Activated CD8-positive, alpha-beta T cell treated with anti-CD3 and anti-CD28 coated beads, Interleukin-2, amount 10 ng/mL, durations not matched to agents 7 days and 5 days (primary cell): Measurements from ENCODE around the gene ADCY7. TPM values are rescaled to one million over a fixed set of nuclear protein-coding genes. Genes with fewer than 3 reads are reported as not detected.

ENCODE experiments used
- ATAC-seq: fragments of 150-1000 bp; cut with Tn5 transposase; one replicate; pipeline ENCODE4 v1.10.0; 2021; ENCODE audit warnings: moderate library complexity
- CTCF ChIA-PET: fragments of 350-600 bp; sonication (Branson Sonifier 250); formaldehyde crosslinking; loops from one replicate; lab custom pipeline; 2021; ENCODE audit warnings: antibody characterized with exemption; lab: Charles Lee
- POLR2A ChIA-PET: fragments of 350-600 bp; sonication (Branson Sonifier 250); formaldehyde crosslinking; loops from one replicate; lab custom pipeline; 2021; ENCODE audit warnings: antibody characterized with exemption; lab: Charles Lee
- DNase-seq: peaks from one replicate; pipeline ENCODE4 v3.0.0-alpha.2; 2020
- H3K27ac Mint-ChIP-seq: one replicate; pipeline ENCODE4 v1.8.0; 2021; ENCODE audit warnings: mild to moderate bottlenecking, mixed read lengths
- H3K27me3 Mint-ChIP-seq: one replicate; pipeline ENCODE4 v1.8.0; 2021; ENCODE audit warnings: low read depth, mixed read lengths
- H3K36me3 Mint-ChIP-seq: one replicate; pipeline ENCODE4 v1.8.0; 2021; ENCODE audit warnings: low read depth, mixed read lengths
- H3K4me1 Mint-ChIP-seq: one replicate; pipeline ENCODE4 v1.8.0; 2021; ENCODE audit warnings: low read depth, mixed read lengths
- H3K4me3 Mint-ChIP-seq: one replicate; pipeline ENCODE4 v1.8.0; 2021; ENCODE audit warnings: mild to moderate bottlenecking, mixed read lengths
- H3K9me3 Mint-ChIP-seq: one replicate; pipeline ENCODE4 v1.8.0; 2022; ENCODE audit warnings: mixed read lengths; ENCODE audit not compliant: insufficient read depth
- total RNA-seq, 2 experiments: library from RNA; stranded (reverse); gene quantifications; one replicate each; pipeline ENCODE4 v1.2.3, GENCODE V29; 2021

Gene ADCY7
- total RNA-seq, 2 experiments from 2014 or later: 214 to 225 TPM

- DNase-seq (no peak), ATAC-seq (no peak)
- no peak overlapping the region for H3K4me3 Mint-ChIP-seq
- peaks cover 70% of the 10 kb centered on the region for H3K36me3 Mint-ChIP-seq
- ChIA-PET CTCF (interaction anchor here (0.9 to 1.4 kb wide), 3 partner anchors 17 to 39 kb away, joined by 3 to 5 read pairs (median 4); no protein-coding TSS in a partner anchor), POLR2A (interaction anchor here (3.0 kb wide), 1 partner anchor 10 kb away, joined by 17 read pairs; no protein-coding TSS in a partner anchor)
- H3K4me1 Mint-ChIP-seq: peaks cover 71% of the 10 kb centered on the region
- H3K9me3 Mint-ChIP-seq: no peaks in the 10 kb centered on the region
- no peaks in the 10 kb centered on the region for H3K27me3 Mint-ChIP-seq
- peak overlapping the region; percentile 77 for H3K27ac Mint-ChIP-seq
Observed at GRCh38 chr16:50284131-50284911, 18.0 kb downstream of the ADCY7 start.

DNA sequence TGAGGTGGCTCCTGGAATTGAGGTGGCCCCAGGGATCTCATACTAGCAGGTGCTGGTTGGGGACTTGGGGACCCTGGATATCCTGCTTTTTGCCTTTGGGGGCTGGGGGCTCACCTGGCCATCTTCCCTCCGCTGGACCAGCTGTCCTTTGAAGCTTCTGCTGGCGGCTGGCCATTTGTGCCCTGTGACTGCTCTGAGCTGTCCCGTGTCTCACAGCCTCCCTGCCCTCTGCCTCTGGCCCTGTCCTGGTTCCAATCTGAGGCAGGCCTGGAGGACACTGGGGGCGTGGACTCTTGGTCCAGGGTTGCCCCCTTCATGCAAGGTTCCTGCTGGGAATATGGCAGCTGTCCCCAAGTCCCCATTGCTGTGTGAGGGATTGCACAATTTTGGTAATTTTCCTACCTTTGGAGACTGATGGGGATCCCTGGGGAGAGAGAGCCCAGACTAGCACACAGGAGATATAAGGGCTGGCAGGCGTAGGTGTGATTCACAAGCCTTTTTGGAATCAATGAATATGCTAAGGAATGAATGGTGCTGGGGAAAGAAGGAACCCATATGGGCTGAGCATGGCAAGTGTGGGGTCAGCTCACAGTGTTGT lies 19.2 kb downstream of the ADCY7 start:
- POLR2A ChIA-PET: interaction anchor here (3.0 kb wide), 1 partner anchor 11 kb away, joined by 17 read pairs; no protein-coding TSS in a partner anchor
- Mint-ChIP-seq H3K9me3 (no peaks in the 10 kb centered on the region), H3K27ac (peak overlapping the region; percentile 60), H3K4me3 (no peak overlapping the region), H3K4me1 (peaks cover 60% of the 10 kb centered on the region), H3K27me3 (no peaks in the 10 kb centered on the region), H3K36me3 (peaks cover 64% of the 10 kb centered on the region)
- CTCF ChIA-PET: interaction anchor here (0.9 to 1.5 kb wide), 4 partner anchors 8 to 380 kb away, joined by 3 to 6 read pairs (median 4); no protein-coding TSS in a partner anchor
- ATAC-seq (no peak), DNase-seq (no peak)

DNA sequence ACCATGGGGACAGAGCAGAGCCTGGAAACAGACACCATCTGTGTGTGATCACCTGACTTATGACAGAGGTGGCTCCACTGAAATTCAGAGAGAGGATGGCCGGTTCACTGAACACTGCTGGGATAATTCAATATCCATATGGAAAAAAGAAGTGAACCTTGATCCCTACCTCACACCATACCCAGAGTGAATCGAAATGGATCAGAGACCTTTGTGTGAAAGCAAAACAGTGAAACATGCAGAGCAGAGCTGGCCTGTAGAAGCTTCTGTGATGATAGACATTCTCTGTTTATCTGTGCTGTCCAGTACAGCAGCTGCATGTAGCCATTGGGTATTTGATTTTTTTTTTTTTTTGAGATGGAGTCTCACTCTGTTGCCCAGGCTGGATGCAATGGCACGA lies 20.3 kb downstream of the ADCY7 start:
- peaks cover 50% of the 10 kb centered on the region for H3K4me1 Mint-ChIP-seq
- no peak overlapping the region for H3K4me3 Mint-ChIP-seq
- H3K36me3 Mint-ChIP-seq: peaks cover 64% of the 10 kb centered on the region
- ATAC-seq: no peak
- ChIA-PET CTCF (interaction anchor here (0.6 to 1.5 kb wide), 2 partner anchors 13 to 76 kb away, joined by 3 to 6 read pairs; no protein-coding TSS in a partner anchor), POLR2A (no interaction called here)
- H3K9me3 Mint-ChIP-seq: no peaks in the 10 kb centered on the region
- no peak for DNase-seq
- peak overlapping the region; percentile 55 for H3K27ac Mint-ChIP-seq
- H3K27me3 Mint-ChIP-seq: no peaks in the 10 kb centered on the region

- H3K4me1 Mint-ChIP-seq: peaks cover 36% of the 10 kb centered on the region
- H3K27ac Mint-ChIP-seq: peak overlapping the region; percentile 43
- peaks cover 69% of the 10 kb centered on the region for H3K36me3 Mint-ChIP-seq
- ChIA-PET CTCF (no interaction called here), POLR2A (no interaction called here)
- DNase-seq (no peak), ATAC-seq (no peak)
- no peaks in the 10 kb centered on the region for H3K9me3 Mint-ChIP-seq
- H3K27me3 Mint-ChIP-seq: no peaks in the 10 kb centered on the region
- no peak overlapping the region for H3K4me3 Mint-ChIP-seq
Observed at GRCh38 chr16:50288026-50288425, 21.7 kb downstream of the ADCY7 start.

- ATAC-seq (no peak), DNase-seq (no peak)
- H3K27ac Mint-ChIP-seq: peak overlapping the region; percentile 72
- ChIA-PET CTCF (interaction anchor here (1.6 kb wide), 1 partner anchor 79 kb away, joined by 3 read pairs; no protein-coding TSS in a partner anchor), POLR2A (interaction anchor here (0.7 kb wide), 1 partner anchor 22 kb away, joined by 3 read pairs; no protein-coding TSS in a partner anchor)
- peaks cover 73% of the 10 kb centered on the region for H3K36me3 Mint-ChIP-seq
- no peaks in the 10 kb centered on the region for H3K27me3 Mint-ChIP-seq
- H3K4me3 Mint-ChIP-seq: no peak overlapping the region
- H3K4me1 Mint-ChIP-seq: peaks cover 29% of the 10 kb centered on the region
- no peaks in the 10 kb centered on the region for H3K9me3 Mint-ChIP-seq
Observed at GRCh38 chr16:50288920-50289319, 22.6 kb downstream of the ADCY7 start.

DNA sequence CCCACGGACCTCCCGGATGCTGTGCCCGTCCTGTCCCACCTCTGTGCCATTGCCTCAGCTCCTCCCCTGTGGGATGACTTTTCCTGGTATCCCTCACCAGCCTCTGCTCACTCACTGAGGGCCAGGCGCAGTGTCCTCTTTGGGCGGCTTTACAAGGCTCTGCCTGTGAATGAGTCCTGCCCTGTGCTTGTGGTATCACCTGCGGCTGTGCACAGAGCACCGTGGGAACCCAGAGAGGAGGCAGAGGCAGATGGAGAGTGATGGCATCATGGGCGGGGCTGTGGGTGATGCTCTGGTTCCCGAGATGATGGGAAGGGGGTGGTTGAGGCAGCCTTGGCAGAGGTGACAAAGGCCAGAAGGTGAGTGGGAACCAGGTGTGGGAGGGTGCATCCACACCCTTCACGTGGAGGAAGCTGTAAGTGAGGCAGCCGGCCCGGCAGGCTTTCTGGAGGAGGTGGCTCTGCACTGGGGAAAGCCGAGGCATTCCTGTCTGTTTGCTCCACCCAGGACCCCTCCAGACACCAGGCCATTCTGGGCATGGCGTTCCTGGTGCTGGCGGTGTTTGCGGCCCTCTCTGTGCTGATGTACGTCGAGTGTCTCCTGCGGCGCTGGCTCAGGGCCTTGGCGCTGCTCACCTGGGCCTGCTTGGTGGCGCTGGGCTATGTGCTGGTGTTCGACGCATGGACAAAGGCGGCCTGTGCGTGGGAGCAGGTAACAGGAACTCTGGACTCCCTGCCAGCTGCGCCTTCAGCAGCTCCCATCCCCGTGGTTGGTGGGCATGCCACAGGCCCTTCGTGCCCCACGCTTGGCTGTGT lies 23.8 kb downstream of the ADCY7 start:
- H3K27ac Mint-ChIP-seq: peak overlapping the region; percentile 49
- H3K9me3 Mint-ChIP-seq: no peaks in the 10 kb centered on the region
- DNase-seq (no peak), ATAC-seq (no peak)
- H3K4me3 Mint-ChIP-seq: no peak overlapping the region
- ChIA-PET CTCF (interaction anchor here (1.6 kb wide), 1 partner anchor 80 kb away, joined by 3 read pairs; no protein-coding TSS in a partner anchor), POLR2A (no interaction called here)
- peaks cover 65% of the 10 kb centered on the region for H3K36me3 Mint-ChIP-seq
- no peaks in the 10 kb centered on the region for H3K27me3 Mint-ChIP-seq
- peaks cover 19% of the 10 kb centered on the region for H3K4me1 Mint-ChIP-seq

GRCh38 chr16:50290856-50291255 lies 24.5 kb downstream of the ADCY7 start:
- Mint-ChIP-seq H3K4me3 (no peak overlapping the region), H3K27ac (no peak overlapping the region), H3K4me1 (peaks cover 20% of the 10 kb centered on the region), H3K27me3 (no peaks in the 10 kb centered on the region), H3K9me3 (no peaks in the 10 kb centered on the region), H3K36me3 (peaks cover 65% of the 10 kb centered on the region)
- DNase-seq: no peak
- ChIA-PET CTCF (no interaction called here), POLR2A (interaction anchor here (1.2 kb wide), 1 partner anchor 16 kb away, joined by 4 read pairs; no protein-coding TSS in a partner anchor)
- ATAC-seq: no peak

DNA sequence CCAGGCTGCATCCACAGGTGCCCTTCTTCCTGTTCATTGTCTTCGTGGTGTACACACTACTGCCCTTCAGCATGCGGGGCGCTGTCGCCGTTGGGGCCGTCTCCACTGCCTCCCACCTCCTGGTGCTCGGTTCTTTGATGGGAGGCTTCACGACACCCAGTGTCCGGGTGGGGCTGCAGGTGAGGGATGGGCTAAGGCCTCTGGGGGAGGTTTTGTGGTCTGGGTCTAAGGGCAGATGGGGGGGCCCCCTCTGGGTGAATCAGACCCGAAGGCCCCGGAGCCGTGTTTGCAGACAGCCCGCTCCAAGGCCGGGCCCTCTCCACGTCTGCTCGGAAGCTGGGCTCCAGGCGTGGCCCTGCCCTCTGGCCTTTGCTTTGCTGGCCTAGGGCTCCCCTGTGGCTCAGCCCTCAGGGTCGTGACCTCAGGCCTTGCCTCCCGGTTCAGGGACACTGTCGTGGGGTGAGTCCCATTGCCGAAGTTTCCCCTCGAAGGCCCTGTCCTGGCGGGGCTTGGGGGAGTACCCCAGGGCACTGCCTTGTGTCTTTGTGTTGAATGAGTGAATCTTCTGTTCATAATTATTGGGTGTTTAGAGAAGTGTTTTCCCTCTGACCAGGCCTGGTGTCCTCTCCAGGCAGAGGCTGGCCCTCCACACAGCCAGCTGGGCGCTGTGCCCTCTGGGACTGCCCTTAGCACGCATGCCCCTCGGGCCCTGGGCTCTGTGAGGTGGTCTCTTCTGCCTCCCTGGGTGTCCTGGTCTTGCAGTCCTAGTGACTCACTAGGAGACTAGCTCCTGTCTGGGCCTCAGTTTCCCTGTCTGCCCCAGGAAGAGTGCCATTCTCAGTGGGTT lies 25.6 kb downstream of the ADCY7 start:
- POLR2A ChIA-PET: interaction anchor here (1.2 kb wide), 1 partner anchor 17 kb away, joined by 4 read pairs; no protein-coding TSS in a partner anchor
- no peak for DNase-seq
- H3K9me3 Mint-ChIP-seq: no peaks in the 10 kb centered on the region
- peaks cover 18% of the 10 kb centered on the region for H3K4me1 Mint-ChIP-seq
- no peak for ATAC-seq
- H3K27ac Mint-ChIP-seq: no peak overlapping the region
- CTCF ChIA-PET: no interaction called here
- H3K27me3 Mint-ChIP-seq: no peaks in the 10 kb centered on the region
- H3K4me3 Mint-ChIP-seq: no peak overlapping the region
- H3K36me3 Mint-ChIP-seq: peaks cover 60% of the 10 kb centered on the region

DNA sequence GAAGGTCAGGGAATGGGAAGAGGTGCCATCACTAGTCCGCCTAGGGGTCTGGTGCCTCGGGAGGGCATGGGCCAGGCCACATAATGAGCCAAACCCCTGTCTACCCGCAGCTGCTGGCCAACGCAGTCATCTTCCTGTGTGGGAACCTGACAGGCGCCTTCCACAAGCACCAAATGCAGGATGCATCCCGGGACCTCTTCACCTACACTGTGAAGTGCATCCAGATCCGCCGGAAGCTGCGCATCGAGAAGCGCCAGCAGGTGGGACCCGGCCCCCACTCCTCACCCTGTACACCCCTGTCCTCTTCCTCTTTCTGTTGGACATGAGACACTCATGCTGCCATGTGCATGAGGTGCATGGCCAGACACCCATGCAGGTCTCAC lies 26.2 kb downstream of the ADCY7 start:
- Mint-ChIP-seq H3K27me3 (no peaks in the 10 kb centered on the region), H3K4me3 (no peak overlapping the region), H3K36me3 (peaks cover 60% of the 10 kb centered on the region), H3K27ac (no peak overlapping the region), H3K9me3 (no peaks in the 10 kb centered on the region), H3K4me1 (peaks cover 18% of the 10 kb centered on the region)
- ATAC-seq (no peak), DNase-seq (no peak)
- ChIA-PET POLR2A (no interaction called here), CTCF (no interaction called here)

DNA sequence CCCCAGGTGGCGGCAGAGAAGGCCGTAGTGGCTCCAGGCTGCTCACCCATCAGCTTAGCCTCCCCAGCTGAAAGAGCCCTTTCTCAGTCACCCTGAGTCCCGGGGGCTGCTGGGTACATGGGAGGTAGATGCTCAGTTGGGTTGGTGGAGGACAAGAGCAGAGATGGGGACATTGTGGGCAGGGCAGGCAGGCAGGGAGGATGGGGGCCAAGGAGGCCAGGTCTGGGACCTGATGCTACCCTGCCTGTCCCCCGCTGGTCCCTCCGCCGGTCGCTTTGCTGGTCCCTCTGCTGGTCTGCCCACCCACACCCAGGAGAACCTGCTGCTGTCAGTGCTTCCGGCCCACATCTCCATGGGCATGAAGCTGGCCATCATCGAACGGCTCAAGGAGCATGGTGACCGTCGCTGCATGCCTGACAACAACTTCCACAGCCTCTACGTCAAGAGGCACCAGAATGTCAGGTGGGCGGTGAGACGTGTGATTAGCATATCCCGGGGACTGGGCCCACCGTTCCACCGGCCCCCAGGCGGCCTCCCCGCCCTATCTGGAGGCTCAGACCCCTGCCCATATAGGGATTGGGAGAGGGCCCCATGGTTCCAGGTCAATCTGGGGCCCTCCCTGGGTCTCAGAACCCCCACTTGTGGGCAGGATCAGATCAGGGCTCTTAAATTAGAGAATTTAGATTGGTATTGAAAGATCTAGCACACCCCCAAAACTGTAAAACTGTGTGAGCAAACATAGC lies 26.9 kb downstream of the ADCY7 start:
- Mint-ChIP-seq H3K9me3 (no peaks in the 10 kb centered on the region), H3K4me1 (peaks cover 18% of the 10 kb centered on the region), H3K27ac (no peak overlapping the region), H3K36me3 (peaks cover 58% of the 10 kb centered on the region), H3K4me3 (no peak overlapping the region), H3K27me3 (no peaks in the 10 kb centered on the region)
- ATAC-seq (no peak), DNase-seq (no peak)
- ChIA-PET CTCF (no interaction called here), POLR2A (no interaction called here)
